Testis (tissue), 2 donors: ENCODE data around the gene UTS2B.

Experiments used
- CTCF ChIP-seq, 3 experiments: fragments of 450-650 bp in 2 of 3; fragments of 200-600 bp in 1 of 3; sonication (generic) in 1 of 3; IDR thresholded peaks; one replicate each; pipeline ENCODE4 v1.5.1; 2016 to 2019; ENCODE audit warnings: antibody characterized with exemption in 3 of 3, mild to moderate bottlenecking in 2 of 3, moderate library complexity in 1 of 3
- POLR2A ChIP-seq: fragments of 450-650 bp; IDR thresholded peaks from one replicate; pipeline ENCODE4 v1.6.1; 2017; ENCODE audit warnings: antibody characterized with exemption, mild to moderate bottlenecking, moderate library complexity

DNA sequence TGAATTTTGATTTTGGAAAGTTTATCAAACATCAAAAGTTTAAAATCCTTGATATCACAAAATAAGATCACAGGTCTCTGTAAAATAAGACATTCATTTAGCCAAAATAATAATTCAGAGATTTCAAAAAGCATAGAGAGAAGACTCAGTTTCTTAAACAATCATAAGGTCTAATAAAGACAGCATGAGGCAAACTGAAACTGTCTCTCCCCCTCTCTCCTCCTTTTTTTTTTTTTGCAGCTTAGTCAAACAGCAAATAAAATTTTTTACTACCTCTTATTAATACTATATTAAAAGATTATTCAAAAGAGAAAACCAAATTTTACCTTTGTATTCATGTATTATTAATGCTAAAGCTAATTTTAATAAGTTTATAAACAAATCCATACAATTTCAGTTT, 73.9 kb downstream of the UTS2B start:
- TF ChIP-seq CTCF (IDR thresholded peaks at IDR 0.05) (no peak), POLR2A (no peak)
